SK-N-SH treated with all-trans-retinoic acid at 6 μM for 48 hours (cell line): ENCODE data around the gene EHMT2.

Experiments used
- CREB5 ChIP-seq: fragments of 250-450 bp; sonication (Bioruptor Pico); IDR thresholded peaks from 2 replicates; pipeline ENCODE4 v1.5.1; 2020; ENCODE audit warnings: low read depth, mild to moderate bottlenecking, moderate library complexity
- ISL1 ChIP-seq: fragments of 250-450 bp; sonication (Bioruptor Pico); IDR thresholded peaks from 2 replicates; pipeline ENCODE4 v2.1.2; 2022; ENCODE audit warnings: mild to moderate bottlenecking, moderate library complexity
- PATZ1 ChIP-seq: fragments of 250-450 bp; sonication (Bioruptor Pico); IDR thresholded peaks from 2 replicates; pipeline ENCODE4 v1.8.0; 2020; ENCODE audit warnings: mild to moderate bottlenecking, moderate library complexity, borderline replicate concordance
- SNAI2 ChIP-seq: fragments of 250-450 bp; sonication (Bioruptor Pico); IDR thresholded peaks from 2 replicates; pipeline ENCODE4 v1.5.0; 2020; ENCODE audit warnings: mild to moderate bottlenecking, moderate library complexity

DNA sequence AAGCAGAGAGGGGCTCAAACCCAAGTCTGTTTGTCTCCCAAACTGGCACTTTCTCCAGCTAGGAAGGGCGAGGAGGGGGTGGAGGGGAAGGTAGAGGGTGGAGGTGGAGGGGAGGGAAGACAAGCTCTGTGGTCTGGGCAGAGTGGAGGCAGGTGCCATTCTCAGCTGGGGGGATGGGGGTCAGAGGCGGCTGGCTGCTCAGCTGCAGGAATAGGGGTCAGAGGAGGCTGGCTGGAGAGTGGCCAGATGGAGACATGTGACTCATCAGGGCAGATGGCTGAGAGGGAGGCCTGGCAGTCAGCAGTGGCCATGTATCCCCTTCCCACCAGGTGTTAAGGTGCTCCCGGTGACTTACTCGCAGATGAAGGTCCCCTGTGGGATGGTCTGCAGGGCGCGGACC lies 15.2 kb downstream of the EHMT2 start:
- no peak for TF ChIP-seq CREB5 (CRISPR knock-in tag)
- no peak for TF ChIP-seq SNAI2 (CRISPR knock-in tag)
- TF ChIP-seq ISL1, result no peak
- no peak for TF ChIP-seq PATZ1
